GM18517 (cell line): ENCODE measurements around the gene SEC31A.

ENCODE experiments used
- ATAC-seq: cut with Tn5 transposase; IDR thresholded peaks from one replicate; pipeline ENCODE4 v1.9.1; 2021; ENCODE audit warnings: mild to moderate bottlenecking, moderate library complexity; ENCODE audit not compliant: unreplicated experiment

Gene SEC31A

DNA sequence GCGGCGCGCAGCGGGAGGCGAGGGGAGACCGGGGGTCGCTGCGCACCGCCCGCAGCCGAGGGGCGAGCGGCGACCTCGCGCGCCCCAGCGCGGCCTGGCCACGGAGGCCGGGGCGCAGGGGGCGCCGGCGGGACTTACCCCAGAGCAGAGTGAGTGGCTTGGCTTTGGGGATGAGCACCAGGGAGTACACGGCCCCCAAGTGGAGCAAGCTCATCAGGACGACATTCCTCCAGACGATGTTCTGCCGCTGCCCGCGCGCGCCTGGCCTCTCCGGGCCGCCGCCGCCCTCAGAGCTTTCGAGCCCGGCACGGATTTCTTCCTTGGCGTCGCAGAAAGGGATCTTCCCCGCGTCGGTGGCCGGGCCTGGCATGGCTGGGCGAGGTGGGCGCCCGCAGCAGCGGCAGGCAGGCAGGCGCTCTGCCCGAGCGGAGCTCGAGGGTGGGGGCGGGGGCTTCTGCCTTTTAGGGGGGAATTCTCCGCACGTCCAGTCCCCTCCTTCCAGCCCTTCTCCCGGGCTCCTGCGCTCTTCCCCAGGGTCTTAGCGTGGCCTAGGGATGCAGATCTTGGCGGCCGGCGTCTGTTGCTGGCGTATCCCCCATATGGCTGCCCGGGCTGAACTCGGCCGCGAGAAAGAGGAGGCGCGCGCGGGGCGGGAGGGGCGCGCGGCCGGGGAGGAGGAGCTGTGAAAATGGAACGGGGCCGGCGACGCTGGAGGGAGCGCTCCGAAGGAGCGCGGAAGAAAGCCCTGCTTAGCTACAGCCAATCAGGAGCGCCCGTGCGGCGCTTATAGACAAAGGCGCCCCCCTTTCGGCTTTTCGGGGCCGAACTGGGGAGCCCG lies 92.6 kb downstream of the SEC31A start, which contains the start of gene SCD5:
Gene SCD5, minus strand, starts transcription at position 629 of the 838 bp plus-strand sequence. Its CDS starts 259 bp downstream, at position 370.
- peak; percentile 66 for ATAC-seq

DNA sequence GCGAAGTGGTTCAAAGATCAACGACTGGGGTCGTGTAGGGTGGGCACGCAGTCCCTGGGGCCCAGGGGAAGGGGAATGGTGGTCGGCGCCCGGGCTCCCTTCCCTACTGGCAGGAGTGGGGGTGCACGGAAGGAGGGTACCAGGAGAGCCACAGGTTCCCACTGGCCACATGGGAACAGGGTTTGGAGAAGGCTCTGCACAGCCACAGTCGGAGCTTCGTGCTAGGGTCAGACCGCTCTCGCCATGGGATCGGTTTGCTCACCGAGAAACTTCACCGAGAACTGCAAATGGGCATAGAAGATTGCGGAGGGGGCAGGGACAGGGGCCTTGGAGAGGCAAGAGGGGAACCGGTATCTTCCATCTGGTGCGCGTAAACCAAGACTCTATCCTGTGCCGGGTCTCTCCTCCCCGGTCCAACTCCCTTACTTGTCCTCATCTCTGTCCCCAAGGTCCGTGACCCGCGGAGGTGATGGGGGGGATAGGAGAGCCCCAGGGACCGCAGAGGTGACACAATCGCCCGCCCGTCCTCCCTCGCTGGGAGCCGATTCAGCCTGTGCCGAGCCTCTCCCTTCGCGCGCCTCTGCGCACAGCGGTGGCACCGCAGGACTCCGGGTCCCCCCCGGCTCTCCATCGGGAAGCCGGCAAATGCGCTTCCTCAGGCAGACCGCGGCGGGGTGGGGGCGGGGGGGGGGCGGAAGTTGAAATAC lies 93.4 kb downstream of the SEC31A start:
- no peak for ATAC-seq

DNA sequence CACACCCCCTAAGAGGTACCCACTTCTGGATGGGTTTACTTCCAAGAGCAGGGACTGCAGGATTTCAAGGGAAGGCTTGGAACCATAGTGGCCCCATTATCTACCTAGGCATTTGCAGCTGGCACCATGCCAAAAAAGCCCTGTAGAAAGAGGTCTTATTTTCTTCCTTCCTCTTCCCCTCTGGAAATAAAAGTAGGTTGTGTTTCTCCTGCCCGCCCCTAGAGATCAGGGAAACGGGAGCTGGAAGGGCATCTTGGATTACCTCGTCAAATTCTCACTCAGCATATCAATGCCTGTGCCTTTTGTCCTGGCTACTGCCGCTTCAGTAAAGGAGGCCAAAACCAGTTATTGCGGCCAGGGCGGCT lies 93.9 kb downstream of the SEC31A start:
- no peak for ATAC-seq

DNA sequence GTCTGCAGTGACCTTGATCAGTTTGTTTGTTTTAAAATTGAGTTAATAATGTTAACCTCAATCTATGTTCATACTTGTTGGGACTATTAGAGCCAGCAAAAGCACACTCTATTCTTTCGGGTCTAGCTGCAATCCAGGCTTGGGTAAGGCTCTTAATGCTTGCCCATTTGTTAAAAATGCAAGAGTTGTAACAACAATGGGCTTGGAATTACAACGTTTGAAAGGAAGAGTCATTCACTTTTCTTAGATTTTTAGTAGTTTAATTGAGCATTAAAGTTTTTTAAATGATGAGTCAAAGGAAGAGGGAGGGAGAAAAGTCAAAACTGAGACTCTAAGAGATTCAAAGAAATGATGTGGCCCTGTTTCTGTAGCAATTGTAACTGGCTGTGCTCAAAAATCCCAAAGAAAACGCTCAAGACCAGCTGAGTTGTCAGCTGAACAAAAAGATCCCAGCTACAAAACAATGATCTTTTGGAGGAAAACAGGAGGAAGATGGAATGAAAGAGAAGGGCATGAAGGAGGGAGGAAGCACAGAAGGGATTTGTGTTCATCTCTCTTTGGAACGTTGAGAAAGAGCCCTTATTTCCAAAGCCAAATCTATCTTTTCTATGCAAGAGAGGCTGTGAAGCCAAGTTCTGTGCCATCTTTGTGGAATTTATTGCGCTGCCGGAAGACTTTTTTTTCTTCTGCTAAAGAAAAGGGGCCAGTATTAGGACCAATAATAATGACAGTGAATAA lies 97.9 kb downstream of the SEC31A start:
- no peak for ATAC-seq

DNA sequence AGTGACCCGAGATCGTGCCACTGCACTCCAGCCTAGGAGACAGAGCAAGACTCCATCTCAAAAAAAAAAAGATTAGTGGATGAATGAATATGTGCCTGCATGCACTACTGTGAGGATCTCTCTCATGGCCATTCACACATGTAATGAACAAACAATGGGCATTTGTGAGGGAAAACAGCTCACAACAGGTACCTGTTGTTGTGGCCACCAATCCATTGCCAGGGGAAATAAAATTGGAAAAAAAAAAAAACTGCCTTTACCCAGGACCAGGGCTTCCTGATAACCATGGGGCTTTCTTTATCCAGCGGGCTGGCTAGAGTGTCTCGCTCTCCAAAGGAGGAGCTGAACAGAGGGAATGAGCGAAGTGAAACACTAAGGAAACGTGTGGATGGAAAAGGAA lies 99.8 kb downstream of the SEC31A start:
- ATAC-seq: no peak

DNA sequence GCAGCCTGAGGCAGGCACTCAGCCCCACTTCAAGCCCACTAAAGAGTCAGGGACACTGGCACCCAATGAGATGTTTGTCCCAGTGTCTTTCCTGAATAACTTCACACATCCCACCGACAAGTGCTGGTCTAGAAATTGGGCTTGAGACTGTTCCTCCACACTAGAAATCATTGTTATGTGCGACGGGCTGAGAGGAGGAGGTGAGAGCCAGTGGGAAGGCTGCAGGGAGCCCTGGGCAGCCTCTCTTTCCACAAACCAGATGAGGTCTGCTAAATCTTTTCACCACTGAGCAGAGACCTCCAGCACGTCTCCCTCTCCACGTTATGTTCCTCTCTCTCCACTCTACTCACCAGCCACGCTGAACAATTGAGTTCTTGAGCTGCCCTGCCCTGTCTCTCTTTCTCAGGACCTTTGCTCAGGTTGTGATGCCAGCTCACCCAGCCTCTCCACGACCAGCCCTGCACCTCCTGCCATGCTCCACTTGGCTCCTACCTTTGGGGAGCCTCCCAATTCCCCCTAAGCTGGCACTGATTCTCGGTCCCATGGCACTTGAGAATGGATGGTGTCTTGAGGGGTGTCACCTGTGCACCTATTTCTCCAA lies 100.8 kb downstream of the SEC31A start:
- ATAC-seq: no peak

DNA sequence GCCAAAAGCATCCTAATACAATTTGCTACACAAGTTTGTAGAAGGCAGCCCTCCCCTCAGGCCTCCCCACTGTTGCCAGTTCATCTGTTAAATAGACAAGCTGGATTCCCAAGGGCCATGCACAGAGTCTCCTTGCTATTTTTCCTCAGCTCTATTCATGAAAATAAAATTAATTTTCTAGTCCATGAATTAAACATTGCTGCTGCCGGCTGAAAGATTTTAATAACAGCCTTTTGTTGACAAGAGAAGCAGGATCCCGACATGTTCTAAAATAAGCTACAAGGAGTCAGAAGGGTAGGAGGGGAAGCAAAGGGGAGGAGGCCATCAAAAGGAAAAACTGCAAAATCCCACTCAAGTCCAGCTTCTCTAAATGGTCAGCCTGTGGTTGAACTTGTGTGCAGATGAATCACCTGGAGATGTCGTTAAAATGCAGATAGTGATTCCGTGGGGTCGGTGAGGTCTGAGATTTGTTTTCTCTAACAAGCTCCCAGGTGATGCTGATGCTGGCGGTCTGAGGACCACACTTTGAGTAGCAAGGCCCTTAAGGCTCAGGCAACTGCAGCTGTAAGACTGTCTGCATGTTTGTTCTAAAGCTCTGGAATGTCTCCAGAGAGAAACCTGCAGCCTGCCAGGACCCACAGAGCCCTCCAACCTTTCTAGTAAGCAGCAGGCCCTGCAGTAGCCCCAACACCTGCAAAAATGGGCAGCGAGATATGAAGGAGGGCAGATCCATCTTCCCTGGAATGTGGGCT lies 101.8 kb downstream of the SEC31A start:
- no peak for ATAC-seq

DNA sequence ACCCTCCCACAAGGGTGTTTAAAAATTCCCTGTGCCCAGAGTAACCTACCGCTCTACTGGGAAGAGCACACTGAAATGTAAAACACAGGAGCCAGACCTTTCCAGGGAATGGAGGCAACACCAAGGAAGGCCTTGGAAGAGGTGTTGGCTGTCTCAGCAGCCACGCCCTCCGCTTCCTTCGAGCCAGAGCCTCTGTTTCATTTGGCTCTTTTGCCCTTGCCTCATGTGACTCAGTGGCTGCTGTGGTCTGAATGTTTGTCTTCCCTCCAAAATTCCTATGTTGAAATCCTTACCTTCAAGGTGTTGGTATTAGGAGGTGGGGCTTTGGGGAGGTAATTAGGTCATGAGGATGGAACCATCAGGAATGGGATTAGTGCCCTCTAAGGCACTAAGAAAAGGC lies 103.6 kb downstream of the SEC31A start:
- ATAC-seq: no peak

DNA sequence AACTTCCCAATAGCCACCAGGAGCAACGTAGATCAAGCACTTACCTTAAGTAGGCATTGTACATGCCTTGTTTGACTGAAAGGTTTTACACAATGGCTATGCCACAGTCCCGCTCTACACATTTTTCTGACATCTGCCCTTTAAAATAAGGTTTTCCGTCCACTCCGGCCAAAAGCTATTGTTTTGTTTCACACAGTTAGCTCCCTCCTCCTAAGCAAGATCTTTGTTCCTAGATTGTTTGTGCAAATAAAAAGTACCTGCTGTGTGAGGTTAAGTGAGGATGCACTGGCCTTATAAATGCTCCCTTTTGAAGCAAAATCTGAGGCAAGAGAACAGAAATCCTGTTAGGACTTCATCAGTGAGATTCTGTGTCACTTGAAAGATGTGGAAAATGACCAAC lies 104.1 kb downstream of the SEC31A start:
- ATAC-seq: no peak

DNA sequence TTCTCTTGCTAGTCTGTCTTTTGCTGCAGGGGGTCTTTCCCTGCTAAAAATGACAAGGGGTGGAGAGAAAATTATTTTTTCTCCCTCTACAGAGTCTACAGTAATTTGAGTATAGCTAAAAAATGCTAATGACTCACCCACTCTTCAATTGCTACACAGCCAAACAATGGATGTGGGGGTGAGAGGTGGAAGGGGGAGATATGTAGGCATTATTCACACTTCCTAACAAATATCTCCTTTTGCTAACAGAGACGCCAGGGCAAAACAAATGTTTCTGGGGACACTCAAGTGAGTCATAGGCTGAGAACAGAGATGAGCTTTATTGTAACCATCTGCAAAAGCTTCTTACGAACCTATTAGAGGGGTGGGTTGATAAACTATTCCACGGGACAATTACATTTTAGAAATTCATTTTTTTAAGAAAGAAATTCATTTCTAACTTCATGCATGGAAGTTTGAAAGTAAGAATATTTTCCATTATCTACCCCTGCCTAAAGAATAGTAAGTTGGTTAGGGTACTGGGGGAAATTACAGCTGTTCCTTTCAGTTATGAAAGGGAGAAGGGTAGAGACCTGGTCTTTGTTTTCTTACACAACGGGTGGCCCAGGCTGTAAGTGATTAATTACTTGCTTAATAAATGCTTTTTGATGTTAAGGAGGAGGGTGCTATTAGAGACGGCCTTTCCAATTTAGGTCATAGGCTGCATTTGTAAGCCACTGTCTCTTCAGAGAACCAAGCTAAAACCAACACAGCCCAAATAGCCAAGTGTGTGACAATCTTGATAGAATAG lies 105.1 kb downstream of the SEC31A start:
- no peak for ATAC-seq

DNA sequence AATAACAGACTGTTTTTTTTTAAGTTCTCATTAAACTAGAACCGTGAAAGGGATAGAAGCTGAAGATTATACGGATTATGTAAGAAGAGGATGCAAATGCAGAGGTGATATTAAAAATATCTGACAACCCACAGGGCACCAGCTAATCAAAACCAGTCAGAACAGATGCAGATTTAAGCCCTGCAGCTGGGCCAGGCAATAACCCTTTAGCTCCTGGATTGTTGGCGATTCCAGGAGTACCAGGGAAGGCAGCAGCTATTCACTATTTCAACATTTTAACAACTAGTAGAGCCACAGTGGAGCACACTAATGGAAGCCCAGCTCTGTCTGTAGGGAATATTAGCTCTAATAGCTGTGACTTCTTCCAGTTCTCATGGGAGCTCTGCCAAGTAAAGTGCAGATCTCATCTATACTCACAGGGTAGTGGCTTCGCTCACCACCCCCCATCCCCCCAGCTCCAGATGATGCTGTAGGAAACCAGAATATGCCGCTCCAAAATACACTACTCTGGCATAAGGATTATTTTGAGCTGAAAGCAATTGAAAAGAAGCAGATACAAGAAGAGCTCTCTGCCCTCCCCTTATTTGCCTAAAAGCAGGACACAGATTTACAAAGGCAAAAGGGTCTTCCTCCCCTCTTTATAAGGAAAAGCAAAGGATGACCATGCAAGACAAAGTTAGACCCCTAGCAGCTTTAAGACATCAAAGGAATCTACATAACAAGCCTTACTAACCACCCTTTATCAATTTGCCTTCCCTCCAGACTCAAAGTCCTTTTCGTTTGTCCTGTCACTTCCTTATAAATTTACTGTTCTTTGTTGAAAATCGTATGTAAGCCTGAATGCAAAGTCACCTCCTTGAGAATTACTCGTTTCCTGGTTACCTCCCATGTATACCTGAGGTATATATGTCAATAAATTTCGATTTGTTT lies 106.0 kb downstream of the SEC31A start:
- no peak for ATAC-seq

DNA sequence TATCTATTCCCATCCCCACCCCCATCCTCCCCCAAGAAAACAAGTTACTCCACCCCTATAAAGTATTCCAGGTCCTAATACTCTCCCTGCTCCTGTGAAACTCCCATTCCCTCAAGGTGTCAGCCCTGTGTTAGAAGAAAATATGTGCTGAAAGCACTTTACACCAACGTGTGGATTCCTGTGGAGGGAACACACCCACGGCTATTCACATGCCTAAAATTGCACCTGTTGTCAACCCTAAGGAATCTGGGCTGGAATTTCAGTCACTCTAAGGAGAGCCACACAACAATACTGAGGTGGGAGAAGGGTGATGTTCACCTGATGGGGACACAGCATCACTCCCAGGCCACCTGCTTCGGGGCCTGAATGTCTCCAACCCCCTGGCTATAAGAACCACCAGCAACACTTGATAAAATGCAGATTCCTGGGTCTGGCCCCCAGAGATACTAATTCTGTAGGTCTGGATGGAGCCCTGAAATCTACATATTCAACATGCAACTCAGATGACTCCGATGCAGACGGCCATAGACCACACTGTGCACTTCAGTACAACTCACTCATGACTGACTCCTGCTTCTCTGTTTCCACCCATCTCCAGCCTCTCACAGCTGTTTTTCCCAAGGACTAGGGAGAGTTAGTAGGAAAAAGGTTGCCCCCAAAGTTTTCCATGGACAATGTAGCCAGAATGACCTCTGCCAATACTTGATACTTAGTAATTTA lies 108.2 kb downstream of the SEC31A start:
- ATAC-seq: no peak

DNA sequence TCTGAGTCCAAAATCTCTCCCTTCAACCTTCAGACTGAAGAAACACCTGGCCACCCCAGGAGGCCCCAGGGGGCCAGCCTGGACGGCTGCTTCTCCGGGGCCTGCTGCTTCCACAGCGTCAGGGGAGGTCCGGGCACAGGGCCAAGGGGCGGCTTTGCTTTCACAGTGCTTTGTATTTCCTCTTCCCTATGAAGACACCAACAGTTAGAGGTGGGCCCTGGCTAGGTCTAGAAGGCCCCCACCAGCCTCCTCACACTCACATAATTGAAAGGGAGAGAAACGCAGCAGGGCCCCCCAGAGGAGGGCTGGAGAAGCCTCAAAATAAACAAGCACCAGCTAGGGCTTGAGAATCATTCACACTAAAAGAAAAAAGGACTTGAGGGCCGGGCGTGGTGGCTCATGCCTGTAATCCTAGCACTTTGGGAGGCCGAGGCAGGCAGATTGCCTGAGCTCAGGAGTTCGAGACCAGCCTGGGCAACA lies 110.2 kb downstream of the SEC31A start:
- no peak for ATAC-seq

DNA sequence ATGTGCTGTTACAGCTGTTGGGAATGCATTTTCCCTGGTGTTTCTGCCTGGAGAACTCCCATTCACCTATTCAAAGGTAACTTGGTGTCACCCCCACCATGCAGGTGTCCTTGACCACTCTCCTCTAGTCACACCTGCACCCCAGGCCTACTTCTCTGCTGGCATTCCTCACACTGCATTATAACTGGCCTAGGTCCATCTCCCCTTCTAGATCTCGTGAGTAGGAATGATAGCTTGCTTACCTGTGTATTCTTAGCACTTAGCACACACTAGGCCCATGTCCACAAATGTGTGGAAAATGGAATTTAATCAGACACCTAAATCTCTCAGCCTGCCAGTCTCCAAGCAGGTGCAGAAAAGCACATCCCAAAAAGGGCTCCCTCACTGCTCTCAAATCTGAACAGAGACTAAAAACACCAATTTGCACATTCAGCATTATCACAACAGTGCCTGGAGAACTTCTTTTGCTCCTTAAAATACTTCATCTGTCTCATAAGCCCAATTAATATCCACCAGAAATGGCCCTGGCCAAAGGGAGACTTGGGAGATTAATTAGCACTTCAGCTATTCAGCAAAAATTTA lies 110.7 kb downstream of the SEC31A start:
- no peak for ATAC-seq

DNA sequence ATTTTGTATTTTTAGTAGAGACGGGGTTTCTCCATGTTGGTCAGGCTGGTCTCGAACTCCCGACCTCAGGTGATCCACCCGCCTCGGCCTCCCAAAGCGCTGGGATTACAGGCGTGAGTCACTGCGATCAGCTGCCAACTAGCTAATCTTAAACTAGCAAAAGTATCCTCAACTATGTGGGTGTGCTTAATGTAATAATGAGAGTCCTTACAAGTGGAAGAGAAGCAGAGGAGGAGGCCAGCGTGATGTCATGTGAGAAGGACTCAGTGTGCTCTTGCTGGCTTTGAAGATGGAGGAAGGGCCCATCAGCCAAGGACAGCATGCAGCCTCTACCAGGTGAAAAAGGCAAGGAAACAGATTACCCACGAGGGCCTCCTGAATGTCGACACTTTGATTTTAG lies 111.9 kb downstream of the SEC31A start:
- no peak for ATAC-seq

DNA sequence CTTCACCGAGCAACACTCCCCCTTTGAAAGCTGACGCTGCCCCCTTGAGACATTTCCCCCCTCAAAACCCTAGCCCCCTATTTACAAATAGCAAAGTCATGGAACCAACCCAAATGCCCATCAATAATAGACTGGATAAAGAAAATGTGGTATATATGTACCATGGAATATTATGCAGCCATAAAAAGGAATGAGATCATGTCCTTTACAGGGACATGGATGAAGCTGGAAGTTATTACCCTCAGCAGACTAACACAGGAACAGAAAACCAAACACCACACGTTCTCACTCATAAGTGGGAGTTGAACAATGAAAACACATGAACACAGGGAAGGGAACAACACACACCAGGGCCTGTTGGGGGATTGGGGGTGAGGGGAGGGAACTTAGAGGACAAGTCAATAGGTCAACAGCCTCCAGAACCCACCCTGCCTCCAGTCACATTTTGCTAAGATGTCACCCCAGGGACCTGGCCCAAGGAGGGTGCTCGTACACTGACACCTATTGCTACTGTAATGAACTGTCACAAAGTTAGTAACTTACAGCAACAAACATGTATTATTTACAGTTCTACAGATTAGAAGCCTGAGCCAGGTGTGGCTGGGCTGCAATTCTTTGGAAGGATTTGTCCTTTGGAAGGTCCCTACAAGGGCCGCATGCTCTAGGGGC lies 113.0 kb downstream of the SEC31A start:
- ATAC-seq: no peak
